ENCODE measurements around the gene AIF1.

Gene AIF1

DNA sequence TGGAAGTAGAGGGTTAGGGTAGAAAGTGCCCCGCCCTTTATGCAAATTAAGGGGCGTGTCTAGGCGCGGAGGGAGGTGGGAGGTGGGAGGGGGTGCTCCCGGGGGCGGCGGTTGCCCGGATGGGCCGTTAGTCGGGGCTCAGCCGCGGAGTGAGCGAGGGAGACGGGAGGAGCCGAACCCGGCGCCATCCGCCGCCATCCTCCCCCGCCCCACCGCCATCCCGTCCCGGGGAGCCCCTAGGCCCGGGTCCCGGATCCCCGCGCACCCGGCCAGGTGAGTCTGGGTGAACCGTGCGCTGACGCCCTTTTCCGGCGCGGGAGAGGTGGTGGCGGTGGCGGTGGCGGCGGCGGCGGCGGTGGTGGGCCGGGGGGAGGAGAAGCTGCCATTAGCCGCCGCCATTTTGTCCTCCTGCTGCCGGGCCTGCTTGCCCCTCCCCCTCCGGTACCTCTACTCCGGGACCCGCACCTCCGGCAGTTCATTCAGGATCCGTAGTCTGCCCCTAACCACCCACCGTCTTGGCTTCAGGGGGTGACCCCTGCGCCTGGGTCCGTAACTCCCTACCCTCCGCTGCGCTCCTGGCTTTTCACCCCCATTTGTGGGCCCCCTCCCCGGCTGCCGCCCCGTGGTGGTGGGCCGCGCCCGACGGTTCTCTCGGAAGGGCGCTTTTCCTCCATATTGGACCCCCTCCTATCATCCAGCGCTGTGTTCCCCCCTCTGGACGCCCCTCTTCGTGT, 5.7 kb downstream of the AIF1 start, which contains the start of gene PRRC2A:
TSS of gene PRRC2A (plus strand) at position 130 of the 734 bp plus-strand sequence. CDS start 2,075 bp downstream, outside the sequence.
- DNase-seq (ENCODE audit: low spot score) = no peak

DNA sequence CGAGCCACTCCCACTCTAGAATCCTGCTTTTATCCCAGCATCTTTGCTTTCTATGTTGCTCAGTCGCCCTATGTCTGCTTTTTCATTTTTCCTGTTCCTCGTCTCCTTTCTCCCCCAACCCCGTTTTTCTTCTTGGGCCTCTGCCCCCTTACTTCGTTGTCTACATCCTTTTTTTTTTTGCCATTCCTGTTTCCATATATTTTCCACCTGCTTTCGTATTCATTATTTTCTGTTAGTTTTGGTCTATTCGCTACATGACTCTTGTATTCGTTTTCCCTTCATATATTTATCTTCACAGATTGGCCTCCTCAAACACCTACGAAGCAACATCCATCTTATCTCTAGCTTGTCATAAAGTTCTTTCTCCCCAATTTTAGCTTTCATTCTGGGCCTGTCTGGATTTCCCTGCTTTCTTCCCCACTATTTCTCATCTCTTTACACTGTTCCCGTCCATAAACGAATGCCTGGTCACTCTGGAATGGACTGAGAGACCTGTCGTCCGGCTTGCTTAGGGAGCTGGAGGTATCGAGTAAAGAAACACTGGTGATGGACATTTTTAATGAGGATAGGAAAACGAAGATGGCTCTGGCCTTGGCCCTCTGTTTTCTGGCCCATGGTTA, 6.4 kb downstream of the AIF1 start:
- DNase-seq (ENCODE audit: low spot score) = no peak

DNA sequence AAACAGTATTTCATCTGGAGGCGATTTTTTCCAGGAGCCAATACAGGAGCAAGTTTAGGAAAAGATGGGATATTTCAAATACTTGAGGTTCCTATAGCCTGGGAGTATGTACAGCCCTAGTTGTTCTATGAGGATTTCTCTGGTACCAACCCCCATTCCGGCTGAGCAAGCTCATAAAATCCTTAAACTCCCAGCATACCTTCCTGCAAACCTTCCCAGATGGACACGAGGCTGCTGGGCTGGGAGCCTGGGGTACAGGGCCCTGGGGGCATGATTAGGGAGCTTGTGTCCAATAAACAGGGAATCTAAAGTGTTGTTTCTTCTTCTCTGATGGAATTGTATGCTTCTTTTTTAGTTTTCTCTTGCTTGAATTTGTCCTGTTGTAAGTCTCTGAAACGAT, 7.0 kb downstream of the AIF1 start:
- DNase-seq (ENCODE audit: low spot score) = no peak

DNA sequence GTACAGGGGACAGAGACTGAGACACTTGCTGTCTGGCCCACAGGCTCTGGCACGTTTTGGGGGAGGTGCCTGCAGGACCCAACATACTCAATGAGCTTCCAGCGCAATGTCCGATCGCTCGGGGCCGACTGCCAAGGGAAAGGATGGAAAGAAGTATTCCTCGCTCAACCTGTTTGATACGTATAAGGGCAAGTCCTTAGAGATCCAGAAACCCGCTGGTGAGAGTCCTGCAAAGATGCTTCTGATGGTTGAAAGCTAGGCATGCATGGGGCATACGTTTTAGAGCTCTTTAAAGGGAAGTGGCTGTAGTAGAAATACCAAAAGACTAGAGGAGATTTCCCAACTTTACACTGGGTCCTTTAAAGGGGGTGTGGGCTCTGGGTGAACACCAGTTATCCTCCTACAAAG, 7.7 kb downstream of the AIF1 start:
- DNase-seq (ENCODE audit: low spot score) = no peak

DNA sequence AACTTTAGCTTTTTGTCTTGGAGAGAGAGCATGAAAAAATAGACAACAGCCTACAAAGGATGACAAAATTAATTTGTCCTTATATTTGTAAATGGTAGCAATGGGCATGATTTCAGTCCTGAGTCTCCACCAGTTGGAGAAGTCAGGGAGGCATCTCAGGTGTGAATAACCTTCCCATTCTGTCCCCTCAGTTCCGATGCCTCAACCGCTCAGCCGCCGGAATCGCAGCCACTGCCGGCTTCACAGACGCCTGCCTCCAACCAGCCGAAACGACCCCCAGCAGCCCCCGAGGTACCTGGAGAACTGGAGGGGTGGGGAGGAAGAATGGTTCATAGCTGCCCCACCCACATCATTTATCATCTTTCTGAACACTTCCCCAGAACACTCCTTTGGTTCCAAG, 9.0 kb downstream of the AIF1 start:
- DNase-seq (ENCODE audit: low spot score) = no peak

DNA sequence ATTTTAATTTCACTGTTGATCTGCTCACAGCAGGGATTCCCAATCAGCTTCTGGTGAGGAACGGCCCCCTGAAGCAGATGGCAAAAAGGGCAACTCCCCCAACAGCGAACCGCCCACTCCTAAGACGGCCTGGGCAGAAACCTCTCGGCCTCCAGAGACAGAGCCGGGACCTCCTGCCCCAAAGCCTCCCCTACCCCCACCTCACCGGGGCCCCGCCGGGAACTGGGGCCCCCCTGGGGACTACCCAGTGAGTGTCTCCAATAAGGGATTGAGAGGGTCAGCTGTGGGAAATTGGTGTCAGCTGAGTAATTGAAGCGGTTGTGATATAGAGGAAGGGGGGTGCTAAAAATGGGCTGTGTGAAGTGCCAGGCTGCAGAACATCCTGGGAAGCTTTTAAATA, 11.9 kb downstream of the AIF1 start:
- no peak for DNase-seq (ENCODE audit: low spot score)

DNA sequence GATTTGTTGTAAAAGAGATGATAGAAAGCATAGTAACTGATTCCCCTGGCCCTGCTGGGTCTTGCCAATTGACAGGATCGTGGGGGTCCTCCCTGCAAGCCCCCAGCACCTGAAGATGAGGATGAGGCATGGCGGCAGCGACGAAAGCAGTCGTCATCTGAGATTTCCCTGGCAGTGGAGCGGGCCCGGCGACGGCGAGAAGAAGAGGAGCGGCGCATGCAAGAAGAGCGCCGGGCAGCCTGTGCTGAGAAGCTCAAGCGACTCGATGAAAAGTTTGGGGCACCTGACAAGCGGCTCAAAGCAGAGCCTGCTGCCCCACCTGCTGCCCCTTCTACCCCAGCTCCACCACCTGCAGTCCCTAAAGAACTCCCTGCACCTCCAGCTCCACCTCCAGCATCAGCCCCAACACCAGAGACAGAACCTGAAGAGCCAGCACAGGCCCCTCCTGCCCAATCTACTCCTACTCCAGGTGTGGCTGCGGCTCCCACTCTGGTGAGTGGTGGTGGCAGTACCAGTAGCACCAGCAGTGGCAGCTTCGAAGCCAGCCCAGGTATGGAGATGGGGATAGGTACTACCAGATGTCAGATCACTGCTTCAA, 12.8 kb downstream of the AIF1 start:
- DNase-seq (ENCODE audit: low spot score) = no peak

DNA sequence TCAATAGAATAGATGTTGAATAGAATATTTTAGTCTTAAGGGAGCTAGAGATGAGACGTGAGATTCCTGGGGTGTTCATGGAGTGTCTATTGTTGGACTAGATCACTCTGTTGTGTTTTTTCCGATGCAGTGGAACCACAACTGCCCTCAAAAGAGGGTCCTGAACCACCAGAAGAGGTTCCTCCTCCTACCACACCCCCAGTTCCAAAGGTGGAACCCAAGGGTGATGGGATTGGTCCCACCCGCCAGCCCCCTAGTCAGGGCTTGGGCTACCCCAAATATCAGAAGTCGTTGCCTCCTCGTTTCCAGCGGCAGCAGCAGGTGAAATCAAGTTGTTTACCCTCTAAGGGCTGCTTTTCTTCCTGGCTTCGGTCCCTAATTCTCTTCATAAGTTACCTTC, 14.0 kb downstream of the AIF1 start:
- DNase-seq (ENCODE audit: low spot score) = no peak

DNA sequence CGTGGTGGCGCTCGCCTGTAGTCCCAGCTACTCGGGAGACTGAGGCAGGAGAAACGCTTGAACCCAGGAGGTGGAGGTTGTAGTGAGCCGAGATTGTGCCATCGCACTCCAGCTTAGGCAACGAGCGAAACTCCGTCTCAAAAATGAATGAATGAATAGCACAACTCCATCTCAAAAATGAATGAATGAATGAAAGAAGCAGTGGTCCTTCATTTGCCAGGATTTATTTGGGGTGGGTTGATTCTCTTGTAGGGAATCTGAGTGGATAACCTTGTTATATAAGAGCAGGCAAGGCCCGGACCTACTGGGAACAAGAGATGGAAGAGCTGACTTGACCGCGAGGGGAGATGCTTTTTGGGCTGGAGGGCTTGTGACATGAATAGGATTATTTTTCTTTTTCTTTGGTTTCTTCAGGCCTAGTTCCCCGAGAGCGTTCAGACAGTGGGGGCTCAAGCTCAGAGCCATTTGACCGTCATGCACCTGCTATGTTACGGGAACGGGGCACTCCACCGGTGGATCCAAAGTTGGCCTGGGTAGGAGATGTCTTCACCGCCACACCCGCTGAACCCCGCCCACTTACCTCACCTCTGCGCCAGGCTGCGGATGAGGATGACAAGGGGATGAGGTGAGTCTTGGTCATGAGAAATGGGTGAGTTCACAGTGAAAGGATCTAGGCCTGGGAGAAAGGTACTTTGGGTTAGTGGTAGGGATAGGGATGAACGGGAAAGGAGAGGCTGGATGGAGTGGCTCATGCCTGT, 15.3 kb downstream of the AIF1 start:
- DNase-seq (ENCODE audit: low spot score) = no peak

DNA sequence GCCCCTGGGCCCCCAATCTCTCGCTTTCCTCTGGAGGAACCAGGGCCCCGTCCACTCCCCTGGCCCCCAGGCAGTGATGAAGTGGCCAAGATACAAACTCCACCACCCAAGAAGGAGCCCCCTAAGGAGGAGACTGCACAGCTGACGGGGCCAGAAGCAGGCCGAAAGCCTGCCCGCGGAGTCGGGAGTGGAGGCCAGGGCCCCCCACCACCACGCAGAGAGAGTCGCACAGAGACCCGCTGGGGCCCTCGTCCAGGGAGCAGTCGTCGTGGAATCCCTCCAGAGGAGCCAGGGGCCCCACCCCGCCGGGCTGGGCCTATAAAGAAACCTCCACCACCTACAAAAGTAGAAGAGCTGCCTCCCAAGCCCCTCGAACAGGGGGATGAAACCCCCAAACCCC, 16.2 kb downstream of the AIF1 start:
- no peak for DNase-seq (ENCODE audit: low spot score)

DNA sequence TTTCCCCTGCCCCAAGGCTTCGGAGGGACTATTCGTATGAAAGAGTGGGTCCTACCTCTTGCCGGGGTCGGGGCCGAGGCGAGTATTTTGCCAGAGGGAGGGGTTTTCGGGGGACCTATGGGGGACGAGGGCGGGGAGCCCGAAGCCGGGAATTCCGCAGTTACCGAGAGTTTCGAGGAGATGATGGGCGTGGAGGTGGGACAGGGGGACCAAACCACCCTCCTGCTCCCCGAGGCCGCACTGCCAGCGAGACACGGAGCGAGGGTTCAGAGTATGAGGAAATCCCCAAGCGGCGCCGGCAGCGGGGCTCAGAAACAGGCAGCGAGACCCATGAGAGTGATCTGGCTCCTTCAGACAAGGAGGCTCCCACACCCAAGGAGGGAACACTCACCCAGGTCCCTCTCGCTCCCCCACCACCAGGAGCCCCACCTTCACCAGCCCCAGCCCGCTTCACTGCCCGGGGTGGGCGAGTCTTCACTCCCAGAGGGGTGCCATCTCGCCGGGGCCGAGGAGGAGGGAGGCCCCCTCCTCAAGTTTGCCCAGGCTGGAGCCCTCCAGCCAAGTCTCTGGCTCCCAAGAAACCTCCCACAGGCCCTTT, 16.7 kb downstream of the AIF1 start:
- DNase-seq (ENCODE audit: low spot score) = no peak

DNA sequence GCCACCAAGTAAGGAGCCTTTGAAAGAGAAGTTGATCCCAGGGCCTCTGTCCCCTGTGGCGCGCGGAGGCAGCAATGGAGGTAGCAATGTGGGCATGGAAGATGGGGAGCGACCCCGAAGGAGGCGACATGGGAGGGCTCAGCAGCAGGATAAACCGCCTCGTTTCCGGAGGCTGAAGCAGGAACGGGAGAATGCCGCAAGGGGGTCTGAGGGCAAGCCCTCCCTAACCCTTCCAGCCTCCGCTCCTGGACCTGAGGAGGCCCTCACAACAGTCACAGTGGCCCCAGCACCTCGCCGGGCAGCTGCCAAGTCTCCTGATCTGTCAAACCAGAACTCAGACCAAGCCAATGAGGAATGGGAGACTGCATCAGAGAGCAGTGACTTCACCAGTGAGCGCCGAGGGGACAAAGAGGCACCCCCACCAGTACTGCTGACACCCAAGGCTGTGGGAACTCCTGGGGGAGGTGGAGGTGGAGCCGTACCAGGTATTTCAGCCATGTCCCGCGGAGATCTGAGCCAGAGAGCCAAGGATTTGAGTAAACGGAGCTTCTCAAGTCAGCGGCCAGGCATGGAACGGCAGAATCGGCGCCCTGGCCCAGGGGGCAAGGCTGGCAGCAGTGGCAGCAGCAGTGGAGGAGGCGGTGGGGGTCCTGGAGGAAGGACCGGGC, 17.4 kb downstream of the AIF1 start:
- no peak for DNase-seq (ENCODE audit: low spot score)

DNA sequence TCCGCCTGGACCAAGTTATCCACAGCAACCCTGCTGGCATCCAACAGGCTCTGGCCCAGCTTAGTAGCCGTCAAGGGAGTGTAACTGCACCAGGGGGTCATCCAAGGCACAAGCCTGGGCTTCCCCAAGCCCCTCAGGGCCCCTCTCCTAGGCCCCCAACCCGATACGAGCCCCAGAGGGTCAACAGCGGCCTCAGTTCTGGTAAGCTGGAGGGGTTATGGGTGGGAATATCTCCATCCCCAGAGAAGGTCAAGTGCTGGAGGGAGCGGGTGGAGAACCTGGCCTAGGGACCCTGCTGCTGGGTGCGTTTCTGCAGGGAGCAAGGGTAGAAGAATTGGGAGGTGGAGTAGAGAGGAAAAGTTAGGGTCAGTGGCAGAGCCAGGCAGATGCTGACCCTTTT, 18.4 kb downstream of the AIF1 start:
- DNase-seq (ENCODE audit: low spot score) = no peak

DNA sequence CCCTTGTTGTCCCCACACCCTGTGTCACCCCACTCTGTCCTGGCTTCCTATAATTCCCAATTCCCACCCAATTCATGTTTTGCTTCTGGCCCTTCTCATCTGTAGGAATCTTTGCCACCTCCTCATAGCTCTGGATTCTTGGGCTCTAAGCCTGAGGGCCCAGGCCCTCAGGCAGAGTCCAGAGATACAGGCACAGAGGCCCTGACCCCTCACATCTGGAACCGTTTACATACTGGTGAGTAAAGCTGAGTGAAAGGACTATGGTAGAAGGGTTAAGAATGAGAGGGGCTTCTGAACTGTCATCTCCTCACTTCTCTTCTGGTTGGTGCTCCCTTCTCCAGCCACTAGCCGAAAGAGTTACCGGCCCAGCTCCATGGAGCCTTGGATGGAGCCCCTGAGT, 19.1 kb downstream of the AIF1 start:
- no peak for DNase-seq (ENCODE audit: low spot score)

DNA sequence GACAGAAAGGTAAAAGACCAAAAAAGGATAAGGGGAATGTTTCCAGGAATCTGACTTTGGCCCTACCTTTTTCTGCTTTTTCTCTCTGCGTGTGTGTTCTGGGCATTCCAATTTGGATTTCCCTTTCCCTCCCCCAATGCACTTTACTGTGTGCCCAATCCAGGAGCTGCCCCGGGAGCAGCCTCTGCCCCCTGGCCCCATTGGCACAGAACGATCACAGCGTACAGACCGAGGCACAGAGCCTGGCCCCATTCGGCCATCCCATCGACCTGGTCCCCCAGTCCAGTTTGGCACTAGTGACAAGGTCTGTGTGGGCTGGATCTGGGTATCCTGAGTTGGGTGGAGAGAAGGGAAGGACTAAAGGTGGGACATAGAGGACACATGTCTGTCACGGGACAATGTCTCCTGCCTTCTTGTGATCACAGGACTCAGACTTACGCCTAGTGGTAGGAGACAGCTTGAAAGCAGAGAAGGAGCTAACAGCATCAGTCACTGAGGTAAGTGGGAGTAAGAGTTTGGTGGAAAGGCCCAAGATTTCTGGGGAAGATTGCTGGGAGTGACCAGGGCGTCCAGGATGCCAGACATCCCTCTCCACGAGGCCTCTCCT, 20.0 kb downstream of the AIF1 start:
- DNase-seq (ENCODE audit: low spot score) = no peak

DNA sequence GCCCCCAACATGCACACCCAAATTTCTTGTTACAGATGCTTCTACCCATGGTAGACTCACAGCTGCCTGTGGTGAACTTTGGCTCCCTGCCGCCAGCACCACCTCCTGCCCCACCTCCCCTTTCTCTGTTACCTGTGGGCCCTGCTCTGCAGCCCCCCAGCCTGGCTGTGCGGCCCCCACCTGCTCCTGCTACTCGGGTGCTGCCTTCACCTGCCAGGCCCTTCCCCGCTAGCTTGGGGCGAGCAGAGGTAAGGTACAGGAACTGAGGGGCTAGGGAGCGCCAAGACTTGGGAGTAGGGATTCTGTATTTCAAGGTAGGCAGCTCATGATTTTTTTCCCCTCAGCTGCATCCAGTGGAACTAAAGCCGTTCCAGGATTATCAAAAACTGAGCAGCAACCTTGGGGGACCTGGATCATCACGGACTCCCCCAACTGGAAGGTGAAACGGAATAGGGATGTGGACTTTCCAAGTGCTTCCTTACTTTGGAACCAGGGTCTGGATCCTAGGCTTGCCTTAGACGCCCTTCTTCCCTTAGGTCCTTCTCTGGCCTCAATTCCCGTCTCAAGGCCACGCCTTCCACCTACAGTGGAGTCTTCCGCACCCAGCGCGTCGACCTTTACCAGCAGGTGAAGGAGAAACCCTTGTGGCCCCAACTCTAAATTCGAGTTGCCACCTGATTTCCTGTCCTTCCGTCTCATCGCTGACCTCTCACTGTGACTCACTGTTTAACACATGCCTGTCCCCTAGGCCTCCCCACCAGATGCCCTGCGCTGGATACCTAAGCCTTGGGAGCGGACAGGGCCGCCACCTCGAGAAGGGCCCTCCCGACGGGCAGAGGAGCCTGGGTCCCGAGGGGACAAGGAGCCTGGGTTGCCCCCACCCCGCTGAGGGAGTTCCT, 21.9 kb downstream of the AIF1 start:
- DNase-seq (ENCODE audit: low spot score) = no peak

DNA sequence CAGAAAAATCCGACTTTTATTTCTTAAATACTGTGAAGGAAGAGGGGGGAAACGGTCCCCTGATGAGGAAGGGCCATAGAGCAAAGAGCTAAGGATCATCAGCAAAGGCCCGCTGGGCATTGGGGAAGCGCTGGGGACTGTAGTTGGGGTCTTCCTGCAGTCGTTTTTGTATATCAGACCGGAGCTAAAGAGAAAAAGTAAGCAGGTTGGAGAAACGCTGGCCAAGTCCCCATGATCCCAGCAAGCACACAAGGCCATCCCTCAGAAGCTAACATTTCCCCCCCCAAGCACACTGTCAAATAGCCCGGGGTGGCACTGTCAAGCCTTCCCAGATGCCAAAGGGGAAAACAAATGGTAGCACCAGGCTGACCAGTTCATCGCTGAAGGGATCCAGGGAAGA, 24.0 kb downstream of the AIF1 start:
- no peak for DNase-seq (ENCODE audit: low spot score)

DNA sequence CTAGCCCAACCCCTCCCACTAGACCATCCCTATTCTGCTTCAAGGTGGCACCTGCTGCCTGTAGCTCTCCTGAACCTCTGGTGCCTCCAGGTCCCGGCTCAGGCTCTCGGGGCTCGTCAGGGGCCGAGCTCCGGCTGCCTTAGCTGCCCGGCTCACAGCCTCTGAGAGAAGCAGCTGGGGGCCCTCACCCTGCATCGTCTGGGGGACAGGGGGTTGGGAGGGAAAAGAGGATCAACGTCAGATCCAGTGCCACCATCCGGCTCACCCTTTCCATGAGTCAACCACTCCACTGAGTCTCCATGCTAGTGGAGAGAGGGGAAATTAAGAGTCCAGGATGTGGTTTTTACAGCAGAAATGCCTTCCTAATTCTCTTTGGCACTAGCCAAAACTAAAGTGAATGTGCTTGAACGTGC, 24.4 kb downstream of the AIF1 start:
- no peak for DNase-seq (ENCODE audit: low spot score)

DNA sequence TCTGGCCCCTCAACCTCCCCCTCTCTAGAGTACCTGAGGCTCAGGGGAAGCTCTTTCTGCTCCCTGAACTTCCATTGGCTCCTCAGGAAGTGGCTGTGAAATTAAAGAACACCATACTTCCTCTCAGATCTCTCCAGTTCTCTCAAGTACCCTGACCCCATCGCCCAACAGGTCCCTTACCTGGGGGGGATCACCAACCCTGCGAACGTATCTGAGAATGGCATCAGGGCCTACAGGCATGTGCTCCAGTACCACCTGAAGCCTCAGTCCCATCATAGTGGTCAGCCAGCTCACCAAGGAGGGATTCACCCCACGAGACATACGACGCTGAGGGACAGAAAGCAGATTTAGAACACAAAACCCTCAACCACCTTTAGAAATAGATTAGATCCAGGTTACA, 25.6 kb downstream of the AIF1 start:
- DNase-seq (ENCODE audit: low spot score) = no peak

DNA sequence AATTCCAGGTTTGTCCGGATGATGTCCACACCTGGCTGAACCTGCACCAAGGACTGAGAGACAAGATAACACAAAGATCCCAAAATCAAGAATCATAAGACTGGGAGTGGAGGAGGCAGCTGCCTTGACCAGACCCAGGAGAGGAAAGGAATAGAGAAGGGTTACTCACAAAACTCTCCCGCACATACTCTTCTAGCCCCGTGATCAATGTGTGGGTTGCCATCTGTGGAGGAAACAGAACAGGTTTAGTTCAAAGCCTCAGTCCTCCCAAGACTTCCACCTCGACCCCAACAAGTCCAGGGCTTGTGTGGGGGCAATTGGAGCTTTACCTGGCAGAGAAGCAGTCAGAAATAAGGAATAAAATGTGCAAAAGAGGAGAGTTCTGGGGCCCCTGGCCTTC, 26.3 kb downstream of the AIF1 start:
- DNase-seq (ENCODE audit: low spot score) = no peak
